Cardiac fibroblast (primary cell): ENCODE results near the gene MRPL20.
A peak's percentile ranks its signal among the peaks of the same experiment; 100 is the strongest.
"Not testable (repeated sequence)": the region's sequence is repeated elsewhere in the genome, so short reads cannot be mapped to it uniquely, and the experiment has no call there.

Experiments
- DNase-seq, 2 donors: peaks; one replicate each; pipeline versions ENCODE4 v3.0.0 to v3.0.0-alpha.2; 2010; ENCODE audit warnings: low read depth in 2 of 2
- H3K4me3 ChIP-seq, 2 donors: replicated peaks in 1 of 2; 1 replicate in 1 of 2; 2 replicates in 1 of 2; pipeline ENCODE4 v1.5.1; 2011; ENCODE audit warnings: low read depth in 2 of 2, low read length in 2 of 2, mild to moderate bottlenecking in 2 of 2, moderate library complexity in 1 of 2
- TF ChIP-seq, protein P1 (sequence below): IDR thresholded peaks from one replicate; pipeline ENCODE4 v1.5.1; 2011; ENCODE audit warnings: low read depth, mild to moderate bottlenecking, low read length, inconsistent platforms

Gene MRPL20

DNA sequence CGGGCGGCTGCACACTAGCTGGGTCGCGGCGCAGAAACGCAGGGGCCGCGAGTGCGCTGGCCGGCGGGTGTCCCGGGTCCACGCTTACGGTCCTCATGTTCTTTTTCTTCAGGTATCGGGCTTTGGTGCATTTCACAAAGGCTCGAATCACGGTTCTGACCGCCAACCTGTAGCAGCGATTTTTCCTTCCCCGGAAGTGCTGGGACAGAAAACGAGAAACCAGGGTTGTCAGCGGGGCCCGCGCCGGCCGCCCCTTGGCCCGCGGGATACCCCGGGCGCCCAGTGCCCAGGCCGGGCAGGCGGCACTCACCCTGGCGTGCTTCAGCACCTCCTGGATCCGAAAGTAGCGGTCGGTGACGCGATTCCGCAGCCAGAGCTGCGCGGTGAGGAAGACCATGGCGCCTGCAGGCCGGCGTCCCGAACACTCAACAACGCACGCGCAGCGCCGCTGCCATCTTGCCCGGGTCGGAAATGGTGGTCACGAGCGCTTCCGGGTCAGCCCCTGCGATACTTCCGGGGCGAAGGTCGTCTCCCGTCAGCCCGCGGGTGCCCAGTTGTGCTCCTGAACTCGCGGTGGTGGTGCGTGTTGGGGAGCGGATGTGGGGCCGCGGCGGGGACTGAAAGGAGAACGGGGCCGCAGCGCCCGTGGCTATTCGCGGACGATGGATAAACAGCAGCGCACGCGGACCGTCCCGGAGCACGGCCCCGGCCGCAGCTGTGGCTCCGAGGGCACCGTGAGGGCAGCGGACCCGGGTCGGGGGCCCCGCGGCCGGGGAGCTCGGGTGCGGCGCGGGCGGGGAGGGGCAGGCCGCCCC is at the start of gene MRPL20:
MRPL20 (minus strand) TSS at position 473 of the 815 bp plus-strand sequence; CDS start at position 397, 76 bp downstream.
- DNase-seq = peak; percentile 87 to 91
- peak within 1 kb of the TSS; percentile 77 to 85 for H3K4me3 ChIP-seq
- TF ChIP-seq, protein P1, sequence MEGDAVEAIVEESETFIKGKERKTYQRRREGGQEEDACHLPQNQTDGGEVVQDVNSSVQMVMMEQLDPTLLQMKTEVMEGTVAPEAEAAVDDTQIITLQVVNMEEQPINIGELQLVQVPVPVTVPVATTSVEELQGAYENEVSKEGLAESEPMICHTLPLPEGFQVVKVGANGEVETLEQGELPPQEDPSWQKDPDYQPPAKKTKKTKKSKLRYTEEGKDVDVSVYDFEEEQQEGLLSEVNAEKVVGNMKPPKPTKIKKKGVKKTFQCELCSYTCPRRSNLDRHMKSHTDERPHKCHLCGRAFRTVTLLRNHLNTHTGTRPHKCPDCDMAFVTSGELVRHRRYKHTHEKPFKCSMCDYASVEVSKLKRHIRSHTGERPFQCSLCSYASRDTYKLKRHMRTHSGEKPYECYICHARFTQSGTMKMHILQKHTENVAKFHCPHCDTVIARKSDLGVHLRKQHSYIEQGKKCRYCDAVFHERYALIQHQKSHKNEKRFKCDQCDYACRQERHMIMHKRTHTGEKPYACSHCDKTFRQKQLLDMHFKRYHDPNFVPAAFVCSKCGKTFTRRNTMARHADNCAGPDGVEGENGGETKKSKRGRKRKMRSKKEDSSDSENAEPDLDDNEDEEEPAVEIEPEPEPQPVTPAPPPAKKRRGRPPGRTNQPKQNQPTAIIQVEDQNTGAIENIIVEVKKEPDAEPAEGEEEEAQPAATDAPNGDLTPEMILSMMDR = no peak

DNA sequence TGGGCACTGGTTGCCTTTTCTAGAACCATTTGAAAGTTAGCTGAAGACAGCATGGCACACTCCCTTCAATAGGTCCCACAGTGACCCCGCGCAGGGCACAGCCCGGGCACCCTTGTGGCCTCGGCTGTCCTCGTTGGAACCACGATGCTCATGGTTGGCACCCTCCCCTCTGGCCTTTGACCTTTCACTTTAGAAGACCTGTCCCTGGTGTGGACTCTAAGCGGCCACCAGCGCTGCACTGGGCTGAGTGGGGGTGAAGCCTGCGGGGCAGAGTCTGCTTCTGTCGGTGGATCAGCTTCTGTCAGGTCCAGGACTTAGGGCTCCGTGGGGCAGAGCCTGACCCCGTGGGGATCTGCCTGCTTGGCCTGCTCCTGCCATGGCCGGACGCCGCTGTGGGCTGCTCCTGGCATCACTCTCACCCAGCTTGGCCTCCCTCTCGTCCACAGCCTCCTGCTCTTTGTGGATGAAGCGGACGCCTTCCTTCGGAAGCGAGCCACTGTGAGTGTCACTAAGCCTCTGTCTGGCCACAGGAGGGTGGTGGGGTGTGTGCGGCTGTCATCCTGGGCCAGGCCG is 49.7 kb upstream of the MRPL20 start:
- H3K4me3 ChIP-seq = not testable (repeated sequence)

DNA sequence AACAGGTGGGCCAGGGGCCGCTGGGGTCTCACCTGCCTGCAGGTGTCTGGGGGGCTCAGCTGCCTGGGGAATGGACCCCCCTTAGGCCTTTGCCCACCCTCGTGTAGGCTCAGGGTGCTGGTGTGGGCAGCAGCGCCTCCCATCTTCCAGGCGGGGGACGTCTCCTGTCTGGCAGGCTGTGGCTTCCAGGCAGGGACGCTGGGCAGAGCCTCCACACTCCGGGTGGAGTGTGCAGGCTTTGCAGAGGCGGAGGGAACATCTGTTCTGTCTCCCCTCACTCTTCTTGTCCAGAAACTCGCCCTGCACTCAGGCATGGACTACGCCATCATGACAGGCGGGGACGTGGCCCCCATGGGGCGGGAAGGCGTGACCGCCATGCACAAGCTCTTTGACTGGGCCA is 48.8 kb upstream of the MRPL20 start:
- not testable (repeated sequence) for DNase-seq, H3K4me3 ChIP-seq

More for the DNA sequence above, 49.7 kb upstream of the MRPL20 start:
- not testable (repeated sequence) for DNase-seq

DNA sequence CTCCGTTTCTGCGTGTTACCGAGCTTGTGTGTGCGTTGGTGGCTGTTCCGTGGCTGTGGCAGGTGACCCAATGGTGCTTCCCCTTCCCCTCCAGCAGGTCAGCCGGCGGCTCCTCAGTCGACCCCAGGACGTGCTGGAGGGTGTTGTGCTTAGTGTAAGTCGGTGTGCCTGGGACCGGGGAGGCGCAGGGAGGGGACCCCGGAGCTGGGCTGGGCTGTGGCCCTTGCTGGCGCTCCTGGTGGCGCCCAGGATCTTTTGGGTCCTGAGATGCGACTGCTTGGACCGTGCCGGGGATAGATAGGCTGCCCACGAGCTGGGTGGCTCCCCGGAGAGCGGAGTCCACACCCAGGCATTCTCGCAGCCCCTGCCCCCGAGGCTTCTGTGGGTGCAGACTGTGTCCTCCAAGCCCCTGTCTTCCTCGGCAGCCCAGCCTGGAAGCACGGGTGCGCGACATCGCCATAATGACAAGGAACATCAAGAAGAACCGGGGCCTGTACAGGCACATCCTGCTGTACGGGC is 48.3 kb upstream of the MRPL20 start:
- no peak overlapping the region for H3K4me3 ChIP-seq

DNA sequence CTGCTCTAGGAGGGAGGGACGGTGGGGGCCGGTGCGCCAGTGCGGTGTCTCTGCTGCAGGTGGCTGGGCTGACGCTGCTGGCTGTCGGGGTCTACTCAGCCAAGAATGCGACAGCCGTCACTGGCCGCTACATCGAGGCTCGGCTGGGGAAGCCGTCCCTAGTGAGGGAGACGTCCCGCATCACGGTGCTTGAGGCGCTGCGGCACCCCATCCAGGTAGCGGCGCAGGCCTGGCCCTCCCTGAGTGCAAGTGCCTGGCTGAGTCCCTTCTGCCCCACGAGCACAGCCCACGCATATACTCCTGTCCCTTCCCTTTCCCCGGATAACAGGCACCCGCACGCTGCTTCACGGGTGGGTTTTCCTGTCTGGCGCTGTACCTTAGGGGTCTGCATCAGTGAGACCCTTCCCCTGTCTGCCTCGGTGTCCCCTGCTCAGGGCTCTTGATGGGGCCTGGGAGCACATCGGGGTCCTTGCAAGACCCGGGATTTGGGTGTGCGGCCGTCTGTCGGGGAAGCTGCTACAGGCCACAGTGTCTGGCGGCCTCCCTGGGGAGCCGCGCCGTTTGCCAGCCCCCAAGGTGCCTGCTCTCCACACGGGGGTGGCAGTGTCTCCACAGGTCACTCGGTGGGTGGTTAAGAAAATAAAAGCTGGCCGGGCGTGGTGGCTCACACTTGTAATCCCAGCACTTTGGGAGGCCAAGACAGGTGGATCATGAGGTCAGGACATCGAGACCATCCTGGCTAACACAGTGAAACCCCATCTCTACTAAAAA is 47.4 kb upstream of the MRPL20 start:
- H3K4me3 ChIP-seq, DNase-seq: not testable (repeated sequence)

More for the DNA sequence above, 48.3 kb upstream of the MRPL20 start:
- TF ChIP-seq, protein P1 = no peak
- no peak for DNase-seq

DNA sequence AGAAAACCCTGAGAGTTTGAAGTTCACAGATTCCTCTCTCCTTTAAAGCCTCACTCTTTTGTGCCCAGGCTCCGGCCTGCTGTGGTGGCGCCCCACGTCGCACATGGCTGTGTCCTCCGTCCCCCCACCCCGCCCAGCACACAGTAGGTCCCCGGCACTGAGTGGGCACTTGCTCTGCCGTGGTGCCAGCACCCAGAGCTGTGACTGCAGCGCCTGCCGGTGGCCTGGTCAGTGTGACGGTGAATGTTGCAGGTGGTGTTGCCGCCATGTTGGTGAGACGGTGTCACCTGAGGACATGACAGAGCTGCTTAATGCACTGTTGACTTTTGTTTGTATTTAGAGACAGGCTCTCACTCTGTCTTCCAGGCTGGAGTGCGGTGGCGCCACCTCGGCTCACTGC is 45.8 kb upstream of the MRPL20 start:
- TF ChIP-seq, protein P1 = no peak
- DNase-seq = no peak

DNA sequence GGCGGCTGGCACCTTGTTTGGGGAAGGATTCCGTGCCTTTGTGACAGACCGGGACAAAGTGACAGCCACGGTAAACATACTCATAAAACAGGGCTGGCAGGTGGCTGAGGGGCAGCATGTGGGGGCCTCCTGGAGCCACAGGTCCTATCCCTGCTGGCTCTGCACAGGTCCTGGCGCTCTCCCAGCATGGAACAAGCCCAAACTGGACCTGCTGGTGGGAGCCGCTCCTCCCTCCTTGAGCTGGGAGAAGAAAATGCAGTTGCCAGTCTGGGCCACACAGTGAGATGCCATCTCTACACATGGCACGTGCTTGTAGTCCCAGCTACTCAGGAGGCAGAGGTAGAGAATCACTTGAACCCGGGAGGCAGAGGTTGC is 45.3 kb upstream of the MRPL20 start:
- DNase-seq, H3K4me3 ChIP-seq: not testable (repeated sequence)

More for the DNA sequence above, 45.8 kb upstream of the MRPL20 start:
- no peak overlapping the region for H3K4me3 ChIP-seq

DNA sequence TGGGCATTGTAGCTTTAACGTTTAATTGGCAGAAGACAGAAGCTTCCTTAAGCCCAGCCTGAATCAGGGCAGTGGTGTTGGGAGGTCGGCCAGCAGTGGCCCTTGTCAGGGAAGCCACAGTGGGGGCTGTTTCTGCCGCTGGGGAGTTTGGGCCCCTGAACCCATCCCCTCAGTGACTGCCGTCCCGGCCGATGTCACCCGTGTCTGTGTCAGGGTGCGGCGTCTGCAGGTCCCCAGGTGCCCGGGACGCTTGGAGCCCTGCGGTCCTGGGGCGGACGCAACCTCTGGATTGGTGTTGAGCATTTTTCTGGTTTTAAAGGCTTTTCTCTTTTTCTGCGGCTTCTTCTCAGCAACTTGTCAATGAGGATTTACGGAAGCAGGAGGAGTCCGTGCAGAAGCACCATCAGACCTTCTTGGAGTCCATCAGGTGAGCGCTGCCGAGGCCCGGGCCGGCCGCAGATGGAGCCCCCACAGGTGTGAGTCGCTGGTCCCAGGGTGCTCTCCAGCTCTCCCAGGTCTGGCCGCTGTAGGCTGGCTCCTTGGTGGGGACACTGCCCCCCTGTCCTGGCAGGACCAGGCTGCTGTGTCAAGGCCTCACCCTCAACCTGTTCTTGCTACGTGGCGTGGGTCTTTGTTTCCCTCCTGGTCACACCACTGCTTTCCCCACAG is 44.7 kb upstream of the MRPL20 start:
- DNase-seq = no peak
- TF ChIP-seq, protein P1 = no peak
- H3K4me3 ChIP-seq = no peak overlapping the region

DNA sequence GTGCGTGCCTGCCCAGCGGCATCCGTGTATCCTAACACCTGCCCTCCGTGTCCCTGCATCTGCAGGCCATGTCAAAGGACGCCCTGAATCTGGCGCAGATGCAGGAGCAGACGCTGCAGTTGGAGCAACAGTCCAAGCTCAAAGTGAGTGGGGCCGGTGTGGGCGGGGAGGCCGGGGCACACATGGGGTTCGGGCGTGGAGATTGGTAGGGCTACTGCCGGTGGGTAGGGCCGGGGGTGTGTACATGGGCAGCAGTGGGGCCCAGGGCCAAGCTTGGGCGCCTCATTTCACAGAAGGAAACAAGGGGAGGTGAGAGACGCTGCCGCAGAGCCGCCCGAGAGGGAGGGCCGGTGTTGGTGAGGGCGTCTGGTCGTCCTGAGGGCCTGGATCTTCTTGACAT is 43.5 kb upstream of the MRPL20 start:
- H3K4me3 ChIP-seq, DNase-seq: not testable (repeated sequence)
